ENCODE measurements around the gene ANXA2.
"Not testable (repeated sequence)": the region's sequence is repeated elsewhere in the genome, so short reads cannot be mapped to it uniquely, and the experiment has no call there.

Gene ANXA2

DNA sequence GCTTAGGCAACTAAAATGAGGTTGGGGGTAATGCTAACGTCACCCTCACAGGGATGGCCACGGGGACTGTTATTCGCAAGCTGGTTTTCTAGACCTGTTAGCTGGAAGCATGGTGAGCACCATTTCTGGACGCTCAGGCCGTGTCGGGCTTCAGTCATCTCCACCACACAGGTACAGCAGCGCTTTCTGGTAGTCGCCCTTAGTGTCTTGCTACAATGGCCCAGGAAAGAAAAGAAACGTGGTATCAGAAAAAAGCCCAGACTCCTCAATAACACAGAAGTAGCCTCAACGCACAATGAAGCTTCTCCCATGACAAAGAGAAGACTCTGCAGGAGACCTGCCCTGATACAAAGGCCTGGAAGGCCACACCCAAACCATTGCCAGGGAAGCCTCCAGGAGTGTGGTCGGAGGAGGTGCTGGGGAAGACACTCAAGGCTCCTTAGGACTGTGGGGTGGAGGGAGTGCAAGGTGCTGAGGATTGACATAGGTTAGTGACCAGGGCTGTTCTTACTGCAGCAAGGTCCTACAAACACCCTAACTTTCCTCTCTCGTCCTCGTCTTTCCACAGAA is 50.2 kb downstream of the ANXA2 start:
- TF ChIP-seq POLR2AphosphoS5 (IDR thresholded peaks at IDR 0.05; ENCODE audit: low read depth, low read length) (no peak), POLR2A (IDR thresholded peaks at IDR 0.05; ENCODE audit: low read depth, low read length) (no peak), TAF1 (IDR thresholded peaks at IDR 0.05; ENCODE audit: borderline replicate concordance, low read depth, low read length) (no peak)
- no peak for DNase-seq (ENCODE audit: insufficient read length)
- FAIRE-seq, result no peak

DNA sequence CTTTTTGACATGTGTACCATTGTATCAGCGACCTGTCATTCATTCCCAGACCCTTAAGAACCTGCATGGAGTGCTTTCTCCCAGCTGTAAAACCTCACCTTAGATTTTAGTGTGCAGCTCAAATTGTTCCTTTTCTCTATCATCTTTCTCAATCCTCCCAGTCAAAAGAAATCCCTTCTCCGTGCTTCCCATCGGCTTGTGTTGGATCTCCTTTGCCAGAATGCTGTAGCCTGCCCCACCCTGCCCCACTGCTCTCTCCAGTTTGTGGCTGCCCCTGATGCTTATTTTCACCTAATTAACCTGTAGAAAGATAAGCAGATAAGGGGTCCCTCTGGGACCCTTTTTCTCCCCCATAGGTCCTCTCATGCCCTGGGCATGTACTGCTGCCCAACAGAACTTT is 51.1 kb downstream of the ANXA2 start:
- DNase-seq (ENCODE audit: insufficient read length) (no peak), FAIRE-seq (no peak)
- no peak for TF ChIP-seq POLR2AphosphoS5 (IDR thresholded peaks at IDR 0.05; ENCODE audit: low read depth, low read length)
- TF ChIP-seq TAF1 (IDR thresholded peaks at IDR 0.05; ENCODE audit: borderline replicate concordance, low read depth, low read length), result no peak
- TF ChIP-seq POLR2A (IDR thresholded peaks at IDR 0.05; ENCODE audit: low read depth, low read length), result no peak

DNA sequence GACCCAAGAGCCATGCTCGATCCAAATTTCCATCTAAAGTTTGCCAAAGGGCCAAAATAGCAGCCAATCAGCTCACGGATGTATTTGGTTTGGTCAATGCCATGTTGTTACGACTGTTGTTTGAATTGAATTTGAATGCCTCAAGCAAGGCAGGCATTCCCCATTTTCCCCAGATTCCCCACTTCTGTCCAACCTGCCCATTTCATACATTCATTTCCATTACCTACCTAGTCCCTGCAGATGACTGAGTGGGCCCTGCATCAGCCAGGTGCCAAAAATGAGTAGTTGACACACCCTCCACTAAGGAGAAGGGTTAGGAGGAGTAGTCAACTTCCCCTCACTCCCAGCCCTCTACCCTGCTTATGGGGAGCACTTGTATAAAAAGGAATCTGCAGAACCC is 51.7 kb downstream of the ANXA2 start:
- DNase-seq (ENCODE audit: insufficient read length) (no peak), FAIRE-seq (no peak)

DNA sequence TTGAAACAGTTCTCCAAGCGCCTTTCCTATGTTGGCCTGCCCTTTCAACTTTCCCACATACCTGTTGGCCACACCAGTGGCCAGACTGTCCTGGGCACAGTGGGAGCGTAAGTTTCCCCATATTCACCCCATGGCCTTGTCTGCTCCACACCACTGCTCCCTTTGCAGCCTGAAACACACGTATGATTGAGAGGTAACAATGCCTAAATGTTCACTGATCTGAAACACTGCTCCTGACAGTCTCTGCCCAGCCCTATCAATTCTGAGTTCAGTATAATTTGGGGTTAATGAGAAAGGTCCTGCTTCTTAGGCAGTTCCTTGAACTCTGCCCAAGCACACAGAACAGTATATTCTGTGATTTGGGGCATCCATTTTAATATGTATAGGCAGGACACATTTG is 52.2 kb downstream of the ANXA2 start:
- TF ChIP-seq TAF1 (IDR thresholded peaks at IDR 0.05; ENCODE audit: borderline replicate concordance, low read depth, low read length) (no peak), POLR2AphosphoS5 (IDR thresholded peaks at IDR 0.05; ENCODE audit: low read depth, low read length) (no peak), POLR2A (IDR thresholded peaks at IDR 0.05; ENCODE audit: low read depth, low read length) (no peak)
- DNase-seq (ENCODE audit: insufficient read length), result no peak
- no peak for FAIRE-seq

More for the DNA sequence above, 51.7 kb downstream of the ANXA2 start:
- TF ChIP-seq POLR2A (IDR thresholded peaks at IDR 0.05; ENCODE audit: low read depth, low read length) (no peak), POLR2AphosphoS5 (IDR thresholded peaks at IDR 0.05; ENCODE audit: low read depth, low read length) (no peak), TAF1 (IDR thresholded peaks at IDR 0.05; ENCODE audit: borderline replicate concordance, low read depth, low read length) (no peak)

DNA sequence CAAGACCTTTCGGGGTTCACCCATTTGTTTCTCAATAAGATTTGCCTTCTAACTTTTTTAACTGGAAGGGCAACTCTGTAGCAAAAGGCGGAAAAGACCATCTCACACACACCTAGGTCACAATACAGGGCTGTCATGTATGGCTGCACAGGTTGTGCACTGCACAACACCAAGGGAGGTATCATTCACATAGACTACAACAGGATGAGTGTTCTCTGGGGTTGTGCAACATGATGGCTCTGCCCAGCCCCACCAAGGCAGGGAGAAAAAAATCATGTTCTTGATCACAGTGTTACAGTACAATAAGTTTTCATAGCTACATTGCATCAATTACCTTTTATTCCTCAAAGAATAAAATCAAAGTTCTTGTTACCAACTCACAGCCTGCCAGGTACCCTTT is 52.8 kb downstream of the ANXA2 start:
- FAIRE-seq, result no peak
- TF ChIP-seq POLR2A (IDR thresholded peaks at IDR 0.05; ENCODE audit: low read depth, low read length), result no peak
- TF ChIP-seq POLR2AphosphoS5 (IDR thresholded peaks at IDR 0.05; ENCODE audit: low read depth, low read length), result no peak
- no peak for TF ChIP-seq TAF1 (IDR thresholded peaks at IDR 0.05; ENCODE audit: borderline replicate concordance, low read depth, low read length)
- DNase-seq (ENCODE audit: insufficient read length), result no peak

DNA sequence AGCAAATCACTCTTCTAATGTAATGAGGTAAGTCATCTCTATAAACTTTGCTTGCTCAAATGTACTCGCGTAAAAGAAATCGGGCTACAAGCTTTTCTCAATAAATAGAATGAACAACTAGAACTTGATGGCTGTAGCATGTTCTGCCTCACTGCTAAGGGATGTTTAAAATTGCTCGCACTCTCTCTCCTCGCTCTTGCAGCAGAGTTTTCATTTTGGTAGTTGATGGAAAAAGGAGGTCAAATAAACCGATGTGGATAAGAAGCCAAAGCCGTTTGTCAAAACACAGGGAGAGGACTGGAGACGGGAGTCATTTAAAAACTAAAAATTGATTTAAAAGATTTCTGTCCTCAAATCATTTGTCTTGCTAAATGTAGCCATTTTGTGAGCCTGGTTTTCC is 53.3 kb downstream of the ANXA2 start:
- no peak for FAIRE-seq

DNA sequence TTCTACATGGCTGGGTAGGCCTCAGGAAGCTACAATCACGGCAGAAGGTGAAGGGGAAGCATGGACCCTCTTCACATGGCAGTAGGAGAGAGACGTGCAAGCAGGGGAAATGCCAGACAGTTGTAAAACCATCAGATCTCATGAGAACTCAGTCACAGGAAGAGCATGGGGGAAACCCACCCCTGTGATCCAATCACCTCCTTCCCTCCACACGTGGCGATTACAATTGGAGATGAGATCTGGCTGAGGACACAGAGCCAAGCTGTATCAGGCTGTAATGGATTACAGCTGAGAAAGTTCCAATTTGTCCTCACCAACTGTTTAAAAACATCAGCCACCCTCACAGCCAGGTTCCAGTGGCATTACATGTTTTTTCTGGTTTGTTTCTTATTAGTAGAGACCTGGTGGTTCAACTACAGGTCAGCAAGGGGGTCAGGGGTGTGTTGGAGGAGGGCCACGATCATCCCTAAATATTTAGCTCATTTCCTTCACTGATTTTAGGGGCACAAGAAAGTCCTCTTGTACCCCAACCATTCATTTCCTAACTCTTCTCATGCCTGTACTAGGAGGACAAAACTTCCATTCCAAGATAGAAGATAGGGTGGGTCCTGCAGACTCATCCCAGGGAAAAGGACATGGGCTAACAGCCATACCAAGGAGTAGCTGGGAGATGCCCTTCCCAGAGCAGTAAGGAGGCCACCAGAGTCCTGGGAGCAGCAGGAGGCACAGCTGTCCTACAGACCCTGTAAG is 54.4 kb downstream of the ANXA2 start:
- FAIRE-seq (no peak), DNase-seq (ENCODE audit: insufficient read length) (no peak)
- no peak for TF ChIP-seq POLR2AphosphoS5 (IDR thresholded peaks at IDR 0.05; ENCODE audit: low read depth, low read length)
- no peak for TF ChIP-seq POLR2A (IDR thresholded peaks at IDR 0.05; ENCODE audit: low read depth, low read length)
- no peak for TF ChIP-seq TAF1 (IDR thresholded peaks at IDR 0.05; ENCODE audit: borderline replicate concordance, low read depth, low read length)

More for the DNA sequence above, 53.3 kb downstream of the ANXA2 start:
- no peak for DNase-seq (ENCODE audit: insufficient read length)
- TF ChIP-seq POLR2AphosphoS5 (IDR thresholded peaks at IDR 0.05; ENCODE audit: low read depth, low read length), result no peak
- no peak for TF ChIP-seq POLR2A (IDR thresholded peaks at IDR 0.05; ENCODE audit: low read depth, low read length)
- no peak for TF ChIP-seq TAF1 (IDR thresholded peaks at IDR 0.05; ENCODE audit: borderline replicate concordance, low read depth, low read length)

DNA sequence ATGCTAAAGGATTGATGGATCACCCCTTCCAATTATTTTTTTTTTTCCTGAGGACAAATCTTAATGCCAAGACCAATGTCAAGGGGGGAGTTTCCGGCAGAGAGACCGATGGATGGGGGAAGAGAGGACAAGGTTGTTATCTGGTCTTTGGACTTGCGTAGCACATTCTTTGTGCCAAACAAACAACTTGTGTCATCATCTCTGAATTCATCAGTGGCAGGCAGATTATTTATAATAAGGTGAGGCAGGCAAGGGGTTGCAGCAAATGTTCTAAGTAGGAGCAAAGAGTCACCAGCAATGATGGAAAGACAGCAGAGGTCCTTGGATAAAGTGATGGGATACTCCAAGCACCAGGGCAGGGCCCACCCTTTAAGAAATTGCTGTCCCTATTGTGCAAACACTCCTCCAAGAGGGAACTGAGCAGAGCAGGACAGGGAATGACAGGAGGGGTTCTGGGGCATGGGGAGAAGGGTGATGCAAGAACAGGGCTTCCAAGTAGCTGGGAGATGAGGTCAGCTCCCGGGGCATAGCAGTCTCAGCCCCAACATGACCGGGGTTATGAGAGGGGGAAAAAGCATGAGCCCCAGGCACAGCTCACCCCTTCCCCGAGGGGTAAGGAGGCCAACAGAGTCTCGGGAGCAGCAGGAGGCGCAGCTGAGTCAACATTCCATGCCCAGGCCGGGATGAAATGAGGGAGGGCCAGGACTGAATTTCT is 57.4 kb downstream of the ANXA2 start:
- TF ChIP-seq TAF1 (IDR thresholded peaks at IDR 0.05; ENCODE audit: borderline replicate concordance, low read depth, low read length) (no peak), POLR2AphosphoS5 (IDR thresholded peaks at IDR 0.05; ENCODE audit: low read depth, low read length) (no peak), POLR2A (IDR thresholded peaks at IDR 0.05; ENCODE audit: low read depth, low read length) (no peak)
- no peak for DNase-seq (ENCODE audit: insufficient read length)
- FAIRE-seq, result no peak

DNA sequence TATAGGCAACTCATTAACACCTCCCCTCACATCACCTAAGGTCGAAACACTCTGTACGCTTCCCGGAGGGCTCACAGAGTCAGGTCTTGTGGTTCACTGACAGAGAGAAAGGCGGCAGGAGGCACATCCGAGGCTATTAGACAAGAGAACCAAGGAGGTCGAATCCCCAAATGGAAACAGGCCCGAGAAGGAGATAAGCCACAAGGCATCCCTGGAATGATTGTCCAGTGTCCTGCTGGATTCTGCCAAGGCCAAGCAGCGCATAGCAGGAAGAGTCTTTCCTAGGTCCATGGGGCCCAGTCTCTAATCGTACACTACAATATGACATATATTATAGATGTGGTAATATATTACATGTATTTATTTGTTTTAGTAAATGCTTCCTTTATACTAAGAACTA is 58.5 kb downstream of the ANXA2 start:
- DNase-seq (ENCODE audit: insufficient read length) (no peak), FAIRE-seq (no peak)
- TF ChIP-seq POLR2AphosphoS5 (IDR thresholded peaks at IDR 0.05; ENCODE audit: low read depth, low read length) (no peak), POLR2A (IDR thresholded peaks at IDR 0.05; ENCODE audit: low read depth, low read length) (no peak), TAF1 (IDR thresholded peaks at IDR 0.05; ENCODE audit: borderline replicate concordance, low read depth, low read length) (no peak)

DNA sequence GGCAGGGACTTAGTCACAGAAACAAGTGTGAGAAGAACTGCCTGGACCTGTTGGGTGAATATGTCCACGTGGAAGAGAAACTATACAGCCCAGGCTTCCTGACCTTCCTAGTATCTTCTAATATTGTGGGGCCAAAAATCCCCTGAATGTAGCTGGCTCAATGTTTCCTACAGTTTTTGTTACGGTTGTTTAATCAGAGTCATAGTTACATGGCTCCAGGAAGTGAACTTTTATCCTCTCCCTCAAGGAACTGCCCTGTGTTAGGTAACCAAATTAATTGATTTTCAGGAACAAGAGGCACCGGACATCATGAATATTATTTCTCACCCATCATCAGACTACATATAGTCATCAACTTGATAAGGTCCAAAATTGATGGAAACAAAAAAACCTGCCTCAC is 59.0 kb downstream of the ANXA2 start:
- FAIRE-seq, result no peak
- DNase-seq (ENCODE audit: insufficient read length), result no peak
- TF ChIP-seq POLR2AphosphoS5 (IDR thresholded peaks at IDR 0.05; ENCODE audit: low read depth, low read length) (no peak), TAF1 (IDR thresholded peaks at IDR 0.05; ENCODE audit: borderline replicate concordance, low read depth, low read length) (no peak), POLR2A (IDR thresholded peaks at IDR 0.05; ENCODE audit: low read depth, low read length) (no peak)

DNA sequence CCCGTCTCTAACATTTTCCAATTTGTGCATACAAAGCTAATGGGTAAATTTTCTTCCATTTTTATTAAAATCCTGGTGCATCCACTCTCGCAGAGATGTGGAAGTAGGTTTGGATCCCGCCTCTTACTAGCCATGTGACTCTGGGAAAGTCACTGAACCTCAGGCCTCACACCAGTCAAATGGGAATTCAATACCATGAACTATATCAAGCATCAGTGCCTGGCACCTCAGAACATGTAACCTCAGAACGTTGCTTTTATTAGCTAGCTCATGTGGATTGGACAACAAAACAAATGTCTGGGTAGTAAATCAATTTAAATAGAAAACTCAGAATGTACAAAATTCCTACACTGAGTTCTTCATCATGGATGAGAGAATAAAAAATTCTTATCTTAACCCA is 60.7 kb downstream of the ANXA2 start:
- TF ChIP-seq TAF1 (IDR thresholded peaks at IDR 0.05; ENCODE audit: borderline replicate concordance, low read depth, low read length) (no peak), POLR2A (IDR thresholded peaks at IDR 0.05; ENCODE audit: low read depth, low read length) (no peak), POLR2AphosphoS5 (IDR thresholded peaks at IDR 0.05; ENCODE audit: low read depth, low read length) (no peak)
- FAIRE-seq, result no peak
- no peak for DNase-seq (ENCODE audit: insufficient read length)

DNA sequence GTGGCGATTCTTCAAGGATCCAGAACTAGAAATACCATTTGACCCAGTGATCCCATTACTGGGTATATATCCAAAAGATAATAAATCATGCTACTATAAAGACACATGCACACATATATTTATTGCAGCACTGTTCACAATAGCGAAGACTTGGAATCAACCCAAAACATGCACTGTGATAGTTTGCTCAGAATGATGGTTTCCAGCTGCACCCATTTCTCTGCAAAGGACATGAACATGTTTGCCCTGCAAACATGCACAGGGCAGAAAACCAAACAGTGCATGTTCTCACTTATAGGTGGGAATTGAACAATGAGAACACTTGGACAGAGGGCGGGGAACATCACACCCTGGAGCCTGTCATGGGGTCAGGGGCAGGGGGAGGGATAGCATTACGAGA is 62.5 kb downstream of the ANXA2 start:
- DNase-seq (ENCODE audit: insufficient read length); FAIRE-seq: not testable (repeated sequence)

Data from GM12892 (cell line).